ENCODE measurements around the gene CRIP1.

CRIP1 gene

GRCh38 chr14:105498430-105499255, 12.0 kb downstream of the CRIP1 start:
- no peaks in the 10 kb centered on the region for H3K27me3 Mint-ChIP-seq
- no peak overlapping the region for H3K4me3 Mint-ChIP-seq
- H3K4me1 Mint-ChIP-seq (ENCODE audit: low read depth), result no peaks in the 10 kb centered on the region
- no peaks in the 10 kb centered on the region for H3K36me3 Mint-ChIP-seq
- H3K9me3 Mint-ChIP-seq (ENCODE audit: low read depth), result no peaks in the 10 kb centered on the region
- H3K27ac Mint-ChIP-seq, result no peak overlapping the region

- Mint-ChIP-seq H3K27ac (no peak overlapping the region), H3K9me3 (ENCODE audit: low read depth) (no peaks in the 10 kb centered on the region)
Observed at GRCh38 chr14:105499256-105500035, 12.8 kb downstream of the CRIP1 start.

GRCh38 chr14:105500036-105500725, 13.5 kb downstream of the CRIP1 start:
- Mint-ChIP-seq H3K4me3 (no peak overlapping the region), H3K36me3 (no peaks in the 10 kb centered on the region), H3K9me3 (ENCODE audit: low read depth) (no peaks in the 10 kb centered on the region), H3K27ac (no peak overlapping the region), H3K4me1 (ENCODE audit: low read depth) (no peaks in the 10 kb centered on the region), H3K27me3 (no peaks in the 10 kb centered on the region)

More at GRCh38 chr14:105499256-105500035, 12.8 kb downstream of the CRIP1 start:
- H3K36me3 Mint-ChIP-seq, result no peaks in the 10 kb centered on the region
- H3K27me3 Mint-ChIP-seq, result no peaks in the 10 kb centered on the region
- no peak overlapping the region for H3K4me3 Mint-ChIP-seq
- no peaks in the 10 kb centered on the region for H3K4me1 Mint-ChIP-seq (ENCODE audit: low read depth)

GRCh38 chr14:105500726-105501101, 14.0 kb downstream of the CRIP1 start:
- H3K4me3 Mint-ChIP-seq, result no peak overlapping the region
- H3K27me3 Mint-ChIP-seq, result no peaks in the 10 kb centered on the region
- no peaks in the 10 kb centered on the region for H3K4me1 Mint-ChIP-seq (ENCODE audit: low read depth)
- H3K27ac Mint-ChIP-seq, result no peak overlapping the region
- H3K9me3 Mint-ChIP-seq (ENCODE audit: low read depth), result no peaks in the 10 kb centered on the region
- H3K36me3 Mint-ChIP-seq, result no peaks in the 10 kb centered on the region

GRCh38 chr14:105501504-105502291, 15.0 kb downstream of the CRIP1 start:
- Mint-ChIP-seq H3K27me3 (no peaks in the 10 kb centered on the region), H3K36me3 (no peaks in the 10 kb centered on the region), H3K4me1 (ENCODE audit: low read depth) (no peaks in the 10 kb centered on the region), H3K27ac (no peak overlapping the region), H3K9me3 (ENCODE audit: low read depth) (no peaks in the 10 kb centered on the region), H3K4me3 (no peak overlapping the region)

GRCh38 chr14:105502446-105503295, 16.0 kb downstream of the CRIP1 start:
- Mint-ChIP-seq H3K27me3 (no peaks in the 10 kb centered on the region), H3K9me3 (ENCODE audit: low read depth) (no peaks in the 10 kb centered on the region), H3K4me3 (no peak overlapping the region)

GRCh38 chr14:105503296-105503640, 16.6 kb downstream of the CRIP1 start:
- peak overlapping the region; percentile 11 for H3K27ac Mint-ChIP-seq
- H3K4me1 Mint-ChIP-seq (ENCODE audit: low read depth), result no peaks in the 10 kb centered on the region
- H3K4me3 Mint-ChIP-seq, result no peak overlapping the region
- H3K36me3 Mint-ChIP-seq, result no peaks in the 10 kb centered on the region
- no peaks in the 10 kb centered on the region for H3K27me3 Mint-ChIP-seq
- no peaks in the 10 kb centered on the region for H3K9me3 Mint-ChIP-seq (ENCODE audit: low read depth)

More at GRCh38 chr14:105502446-105503295, 16.0 kb downstream of the CRIP1 start:
- no peaks in the 10 kb centered on the region for H3K36me3 Mint-ChIP-seq
- no peak overlapping the region for H3K27ac Mint-ChIP-seq
- no peaks in the 10 kb centered on the region for H3K4me1 Mint-ChIP-seq (ENCODE audit: low read depth)

GRCh38 chr14:105503935-105504692, 17.4 kb downstream of the CRIP1 start:
- H3K4me1 Mint-ChIP-seq (ENCODE audit: low read depth), result peaks cover 2% of the 10 kb centered on the region
- no peaks in the 10 kb centered on the region for H3K9me3 Mint-ChIP-seq (ENCODE audit: low read depth)
- no peaks in the 10 kb centered on the region for H3K36me3 Mint-ChIP-seq
- peaks cover 4% of the 10 kb centered on the region for H3K27me3 Mint-ChIP-seq
- H3K27ac Mint-ChIP-seq, result no peak overlapping the region
- no peak overlapping the region for H3K4me3 Mint-ChIP-seq

- no peak overlapping the region for H3K27ac Mint-ChIP-seq
- peaks cover 4% of the 10 kb centered on the region for H3K27me3 Mint-ChIP-seq
- no peaks in the 10 kb centered on the region for H3K9me3 Mint-ChIP-seq (ENCODE audit: low read depth)
- no peaks in the 10 kb centered on the region for H3K36me3 Mint-ChIP-seq
- no peak overlapping the region for H3K4me3 Mint-ChIP-seq
- peaks cover 2% of the 10 kb centered on the region for H3K4me1 Mint-ChIP-seq (ENCODE audit: low read depth)
Observed at GRCh38 chr14:105505101-105505500, 18.4 kb downstream of the CRIP1 start.

- Mint-ChIP-seq H3K27ac (no peak overlapping the region), H3K4me3 (no peak overlapping the region), H3K27me3 (peaks cover 9% of the 10 kb centered on the region), H3K9me3 (ENCODE audit: low read depth) (no peaks in the 10 kb centered on the region), H3K36me3 (no peaks in the 10 kb centered on the region), H3K4me1 (ENCODE audit: low read depth) (peaks cover 2% of the 10 kb centered on the region)
Observed at GRCh38 chr14:105507247-105507646, 20.6 kb downstream of the CRIP1 start.

- no peaks in the 10 kb centered on the region for H3K36me3 Mint-ChIP-seq
- no peak overlapping the region for H3K27ac Mint-ChIP-seq
- H3K4me1 Mint-ChIP-seq (ENCODE audit: low read depth), result peaks cover 2% of the 10 kb centered on the region
- no peaks in the 10 kb centered on the region for H3K9me3 Mint-ChIP-seq (ENCODE audit: low read depth)
- H3K27me3 Mint-ChIP-seq, result peaks cover 14% of the 10 kb centered on the region
- no peak overlapping the region for H3K4me3 Mint-ChIP-seq
Observed at GRCh38 chr14:105508069-105508468, 21.4 kb downstream of the CRIP1 start.

- H3K4me1 Mint-ChIP-seq (ENCODE audit: low read depth), result peaks cover 2% of the 10 kb centered on the region
- no peak overlapping the region for H3K27ac Mint-ChIP-seq
- no peaks in the 10 kb centered on the region for H3K36me3 Mint-ChIP-seq
- H3K9me3 Mint-ChIP-seq (ENCODE audit: low read depth), result no peaks in the 10 kb centered on the region
- H3K27me3 Mint-ChIP-seq, result peaks cover 17% of the 10 kb centered on the region
- no peak overlapping the region for H3K4me3 Mint-ChIP-seq
Observed at GRCh38 chr14:105508601-105509000, 21.9 kb downstream of the CRIP1 start.

GRCh38 chr14:105517096-105517495, 30.4 kb downstream of the CRIP1 start:
- H3K36me3 Mint-ChIP-seq, result no peaks in the 10 kb centered on the region
- H3K27ac Mint-ChIP-seq, result no peak overlapping the region
- no peaks in the 10 kb centered on the region for H3K9me3 Mint-ChIP-seq (ENCODE audit: low read depth)
- no peak overlapping the region for H3K4me3 Mint-ChIP-seq
- H3K4me1 Mint-ChIP-seq (ENCODE audit: low read depth), result peaks cover 3% of the 10 kb centered on the region
- H3K27me3 Mint-ChIP-seq, result peaks cover 36% of the 10 kb centered on the region
